HG03342 (cell line): ENCODE results near the gene RNF144A.
A peak's percentile ranks its signal among the peaks of the same experiment; 100 is the strongest.
"Not testable (repeated sequence)": the region's sequence is repeated elsewhere in the genome, so short reads cannot be mapped to it uniquely, and the experiment has no call there.

ENCODE experiments used
- ATAC-seq: cut with Tn5 transposase; IDR thresholded peaks from one replicate; pipeline ENCODE4 v1.9.1; 2021; ENCODE audit warnings: mild to moderate bottlenecking, moderate library complexity; ENCODE audit not compliant: unreplicated experiment

RNF144A gene

GRCh38 chr2:6917071-6917760 is at the start of gene RNF144A:
RNF144A (plus strand) TSS chr2:6917412; CDS start chr2:6996927, 79,515 bp downstream.
- peak; percentile 82 for ATAC-seq

- ATAC-seq, result peak; percentile 71
Observed at GRCh38 chr2:6872394-6872793, 44.8 kb upstream of the RNF144A start.

GRCh38 chr2:6874032-6874431 is 43.2 kb upstream of the RNF144A start:
- ATAC-seq, result no peak

DNA sequence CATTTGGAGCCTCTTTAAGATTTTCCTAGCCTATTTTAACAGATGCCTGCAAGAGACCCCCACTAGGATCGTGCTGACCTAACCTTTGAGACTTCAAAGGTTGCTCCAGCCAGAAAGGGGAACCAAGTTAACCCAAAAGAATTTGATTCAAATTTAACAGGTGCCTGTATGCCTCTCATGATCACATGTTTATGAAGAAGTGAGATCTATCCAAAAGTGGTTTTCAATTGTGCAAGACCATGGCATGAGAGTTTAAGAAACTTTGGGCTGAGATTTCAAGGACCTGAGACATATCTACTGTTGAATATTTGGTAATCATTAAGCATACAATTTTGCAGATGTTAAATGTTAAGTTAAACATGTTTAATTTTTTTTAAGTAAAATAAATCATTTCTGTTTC is 40.9 kb upstream of the RNF144A start:
- ATAC-seq, result no peak

DNA sequence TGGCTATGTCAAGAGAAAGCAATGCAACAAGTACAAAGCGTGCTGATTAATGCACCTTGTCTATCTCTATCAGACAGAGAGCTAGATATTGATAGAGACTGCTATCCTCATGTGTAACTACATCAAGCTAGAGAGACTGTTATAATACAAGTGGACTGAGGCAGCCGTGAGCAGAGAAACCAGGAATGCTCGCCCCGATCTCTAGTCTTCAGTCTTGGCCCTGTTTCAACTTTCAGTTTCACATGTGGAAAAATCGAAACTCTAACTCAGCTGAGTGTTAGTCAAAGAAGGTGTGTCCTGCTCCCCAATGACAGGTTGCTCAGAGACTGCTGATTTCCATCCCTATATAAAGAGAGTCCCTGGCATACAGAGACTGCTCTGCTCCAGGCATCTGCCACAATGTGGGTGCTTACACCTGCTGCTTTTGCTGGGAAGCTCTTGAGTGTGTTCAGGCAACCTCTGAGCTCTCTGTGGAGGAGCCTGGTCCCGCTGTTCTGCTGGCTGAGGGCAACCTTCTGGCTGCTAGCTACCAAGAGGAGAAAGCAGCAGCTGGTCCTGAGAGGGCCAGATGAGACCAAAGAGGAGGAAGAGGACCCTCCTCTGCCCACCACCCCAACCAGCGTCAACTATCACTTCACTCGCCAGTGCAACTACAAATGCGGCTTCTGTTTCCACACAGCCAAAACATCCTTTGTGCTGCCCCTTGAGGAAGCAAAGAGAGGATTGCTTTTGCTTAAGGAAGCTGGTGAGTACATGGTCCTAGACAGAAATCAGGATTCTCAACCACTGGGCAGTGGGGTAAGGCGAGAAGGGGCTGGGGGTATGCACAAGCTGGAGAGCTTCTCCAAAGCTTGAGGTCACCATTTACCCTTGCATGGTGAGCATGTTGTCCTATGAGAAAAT is 39.6 kb upstream of the RNF144A start, which contains the start of gene RSAD2:
TSS of gene RSAD2 (plus strand) at position 376 of the 903 bp plus-strand sequence. CDS start at position 400, 24 bp downstream.
- ATAC-seq, result peak; percentile 82

- ATAC-seq, result no peak
Observed at GRCh38 chr2:6878549-6878948, 38.7 kb upstream of the RNF144A start.

DNA sequence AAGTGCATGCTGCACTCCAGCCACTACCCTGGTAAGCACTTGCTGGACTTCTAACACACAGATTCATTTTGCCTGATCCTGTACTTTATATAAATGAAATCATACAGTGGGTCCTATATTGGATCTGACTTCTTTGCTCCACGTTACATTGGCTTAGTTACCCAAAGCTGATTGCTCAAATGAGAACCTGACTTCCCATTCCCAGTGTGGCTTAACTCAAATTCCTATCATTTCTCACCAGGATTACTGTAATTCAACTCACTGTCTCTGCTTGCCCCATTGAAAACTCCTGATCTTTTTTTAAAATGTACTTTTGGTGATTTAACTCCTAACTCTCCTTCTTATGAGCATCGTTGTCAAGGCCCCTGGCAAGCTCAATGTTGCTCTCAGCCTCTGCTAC is 38.2 kb upstream of the RNF144A start:
- no peak for ATAC-seq

DNA sequence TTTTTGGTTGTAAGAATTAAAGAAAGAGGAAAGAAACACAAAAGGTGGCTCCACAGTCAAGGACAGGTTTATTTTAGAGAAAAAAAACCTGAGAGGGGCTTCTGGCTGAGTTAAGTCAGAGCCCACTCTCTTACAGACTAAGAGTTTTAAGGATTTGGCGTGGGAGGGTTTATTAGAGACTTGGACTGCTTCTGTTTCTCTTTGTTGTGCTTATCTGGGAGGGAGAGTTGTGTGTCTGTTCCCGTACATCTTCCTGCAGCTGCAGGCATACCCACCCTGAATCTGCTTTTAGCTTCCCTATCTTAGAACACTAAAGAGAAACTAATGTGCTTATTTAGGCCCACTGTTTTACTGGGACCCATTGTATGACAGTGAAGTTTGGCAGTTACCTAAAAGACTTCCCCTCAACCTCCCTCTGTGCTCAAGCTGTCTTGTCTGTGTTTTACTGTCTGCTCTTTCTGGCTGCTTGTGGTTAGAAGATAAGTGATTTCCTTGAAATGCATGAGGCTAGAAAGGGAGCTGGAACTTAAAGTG is 36.9 kb upstream of the RNF144A start:
- ATAC-seq, result no peak

DNA sequence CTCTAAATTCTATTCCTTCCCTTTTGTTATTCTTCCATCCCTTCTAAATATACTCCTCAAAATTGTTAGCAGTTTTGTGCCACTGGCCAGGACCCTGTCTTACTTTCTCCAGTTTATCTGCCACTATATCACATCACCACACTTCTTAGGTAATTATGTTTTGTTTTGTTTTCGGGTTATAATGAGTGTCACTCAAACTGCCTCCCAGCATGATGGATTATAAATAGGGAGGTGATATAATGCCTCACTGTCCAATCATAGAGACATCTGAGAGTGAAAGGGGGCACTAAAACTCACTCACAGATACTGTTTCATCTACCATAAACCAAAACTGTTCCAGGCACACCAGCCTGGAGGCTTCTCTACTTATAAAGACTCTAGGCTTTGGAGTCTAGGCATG is 36.2 kb upstream of the RNF144A start:
- ATAC-seq, result no peak

DNA sequence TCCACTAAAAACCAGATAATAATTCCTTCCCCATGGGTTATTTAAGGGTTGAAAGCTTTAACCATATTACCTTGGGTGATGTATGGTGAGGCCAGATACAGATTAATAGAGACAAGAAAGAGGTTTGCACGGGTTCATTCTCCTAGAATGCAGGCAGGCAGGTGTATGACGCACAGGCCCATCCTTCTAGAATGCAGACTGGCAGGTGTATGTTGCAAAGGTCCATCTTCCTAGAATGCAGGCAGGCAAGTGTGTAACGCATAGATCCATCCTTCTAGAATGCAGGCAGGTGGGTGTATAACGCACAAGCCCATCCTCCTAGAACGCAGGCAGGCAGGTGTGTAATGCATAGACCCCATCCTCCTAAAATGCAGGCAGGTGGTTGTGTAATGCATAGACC is 35.7 kb upstream of the RNF144A start:
- ATAC-seq, result no peak

DNA sequence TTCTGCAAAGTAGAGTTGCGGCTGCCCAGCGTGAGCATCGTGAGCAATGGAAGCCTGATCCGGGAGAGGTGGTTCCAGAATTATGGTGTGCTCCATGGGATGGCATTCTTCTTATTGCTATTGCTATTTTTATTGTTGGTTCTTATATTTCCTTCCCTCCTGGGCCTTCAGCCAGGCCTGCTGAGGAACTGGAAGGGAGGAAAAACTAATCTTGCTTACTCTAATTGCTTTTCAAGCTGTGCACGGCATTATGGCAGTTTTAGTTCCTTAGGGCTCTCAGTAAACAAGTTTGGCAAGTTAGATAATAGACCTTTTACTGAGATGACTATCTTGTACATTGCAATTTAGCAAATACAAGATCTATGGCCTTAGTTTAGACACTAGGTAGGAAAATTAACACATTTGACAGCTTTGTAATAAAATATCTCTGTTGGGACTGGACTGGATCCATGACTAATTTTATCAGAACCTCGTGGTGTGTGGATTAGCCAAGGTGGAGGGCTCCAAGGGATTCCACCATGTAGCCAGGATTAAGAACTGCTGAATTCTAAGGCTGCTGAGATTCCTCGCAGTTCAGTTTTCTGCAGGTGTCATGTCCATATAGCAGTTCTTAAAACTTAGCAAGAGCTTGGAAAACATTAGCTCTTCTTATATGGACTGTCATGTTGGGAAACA is 33.6 kb upstream of the RNF144A start:
- ATAC-seq, result no peak

GRCh38 chr2:6885551-6885950 is 31.7 kb upstream of the RNF144A start:
- no peak for ATAC-seq

- ATAC-seq, result no peak
Observed at GRCh38 chr2:6885968-6886367, 31.2 kb upstream of the RNF144A start.

DNA sequence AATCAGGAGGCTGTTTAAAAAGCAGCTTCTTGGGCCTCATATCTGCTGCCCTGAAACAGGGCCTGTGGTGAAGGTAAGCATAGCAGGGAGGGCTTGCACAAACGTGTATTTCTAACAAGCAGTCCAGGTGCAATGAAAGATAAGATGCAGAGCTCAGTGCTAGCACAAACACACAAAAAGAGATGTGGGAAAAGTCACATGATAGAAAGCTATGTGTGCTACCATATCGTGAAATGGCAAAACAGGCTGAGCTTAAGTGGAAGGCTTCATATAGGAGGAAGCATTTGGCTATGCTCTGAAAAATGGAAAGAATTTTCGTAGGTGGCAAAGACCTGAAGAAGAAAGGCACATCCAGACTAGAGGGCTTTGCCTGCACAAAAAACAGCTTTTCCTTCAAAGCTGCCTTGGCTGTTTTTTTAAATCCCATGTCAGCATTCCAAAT is 29.4 kb upstream of the RNF144A start:
- no peak for ATAC-seq

DNA sequence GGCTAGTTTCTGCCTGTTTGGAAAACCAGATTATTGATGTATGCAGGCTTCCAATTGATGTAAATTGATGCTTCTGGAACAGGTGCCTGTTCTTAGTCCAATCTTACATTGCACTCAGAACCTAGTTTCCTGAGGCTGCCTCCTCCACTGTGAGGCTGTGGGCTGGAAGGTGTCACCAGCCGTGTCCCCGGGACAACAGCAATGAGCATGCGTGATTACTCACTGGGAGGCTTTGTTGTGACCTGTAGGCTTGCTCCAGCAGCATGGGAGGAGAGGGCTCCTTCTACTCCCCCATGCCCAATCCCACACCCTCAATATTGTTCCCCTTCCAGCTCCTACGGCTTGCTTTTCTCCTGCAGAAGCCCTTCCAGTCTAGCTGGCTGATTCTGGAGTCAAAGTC is 28.5 kb upstream of the RNF144A start:
- ATAC-seq, result no peak

GRCh38 chr2:6893876-6894482 is 23.2 kb upstream of the RNF144A start:
- ATAC-seq, result no peak

DNA sequence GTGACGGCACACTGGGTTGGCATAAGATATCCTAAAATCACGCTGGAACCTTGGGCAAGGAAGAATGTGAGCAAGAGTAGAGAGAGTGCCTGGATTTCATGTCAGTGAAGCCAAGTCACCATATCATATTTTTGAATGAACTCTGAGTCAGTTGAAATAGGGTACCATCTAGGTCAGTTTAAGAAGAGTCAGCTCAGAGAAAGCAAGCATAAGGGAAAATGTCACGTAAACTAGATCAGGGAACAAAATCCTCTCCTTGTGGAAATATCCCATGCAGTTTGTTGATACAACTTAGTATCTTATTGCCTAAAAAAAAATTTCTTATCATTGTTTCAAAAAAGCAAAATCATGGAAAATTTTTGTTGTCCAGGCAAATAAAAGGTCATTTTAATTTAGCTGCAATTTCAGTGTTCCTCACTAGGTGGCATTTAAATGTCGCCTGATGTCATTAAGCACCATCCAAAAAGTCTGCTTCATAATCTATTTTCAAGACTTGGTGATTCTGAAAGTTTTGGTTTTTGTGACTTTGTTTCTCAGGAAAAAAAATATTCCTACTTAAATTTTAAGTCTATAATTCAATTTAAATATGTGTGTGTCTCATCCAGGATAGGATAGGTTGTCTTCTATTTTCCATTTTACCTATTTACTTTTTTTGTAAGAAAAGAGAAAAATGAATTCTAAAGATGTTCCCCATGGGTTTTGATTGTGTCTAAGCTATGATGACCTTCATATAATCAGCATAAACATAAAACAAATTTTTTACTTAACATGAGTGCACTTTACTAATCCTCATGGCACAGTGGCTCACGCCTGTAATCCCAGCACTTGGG is 20.1 kb upstream of the RNF144A start:
- ATAC-seq, result peak; percentile 51

- ATAC-seq, result not testable (repeated sequence)
Observed at GRCh38 chr2:6902581-6902980, 14.6 kb upstream of the RNF144A start.

DNA sequence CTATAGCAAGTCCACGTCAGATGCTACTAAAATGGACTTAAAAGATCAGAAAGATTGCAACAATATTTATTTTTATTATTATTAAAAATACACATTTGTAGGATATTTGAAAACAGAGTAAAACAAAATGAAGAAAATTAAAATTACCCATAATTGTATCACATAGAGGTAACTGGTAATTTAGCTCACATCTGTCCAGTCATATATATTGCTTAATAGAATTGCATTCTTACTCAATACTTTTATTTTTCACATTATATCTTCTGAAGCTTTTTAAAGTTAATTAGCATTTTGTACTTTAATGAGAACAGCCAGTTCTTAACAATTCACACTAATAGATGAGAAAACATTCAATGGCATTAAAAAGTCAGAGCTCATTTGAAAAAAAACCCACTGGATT is 11.5 kb upstream of the RNF144A start:
- no peak for ATAC-seq
